IMR-90 (cell line): ENCODE data around the gene BLVRA. TPM values are rescaled to one million over a fixed set of nuclear protein-coding genes. Genes with fewer than 3 reads are reported as not detected.
A peak's percentile ranks its signal among the peaks of the same experiment; 100 is the strongest.

ENCODE experiments used
- ATAC-seq: fragments of 200-7000 bp; cut with Tn5 transposase; 2 replicates; pipeline ENCODE4 v1.9.1; 2020; ENCODE audit warnings: low read depth, mild to moderate bottlenecking, moderate library complexity
- BruUV-seq: library from RNA; stranded (reverse); fragments of 400-500 nt; replicated peaks from 2 replicates; lab custom pipeline; 2021; lab: Mats Ljungman, UMichigan
- CTCF ChIA-PET: fragments of 300-600 bp; formaldehyde crosslinking; extraction: SDS; loops from one replicate; lab custom pipeline; 2021; ENCODE audit warnings: antibody characterized with exemption; lab: Yijun Ruan, JAX
- POLR2A ChIA-PET: fragments of 300-600 bp; sonication (Branson Sonifier 250); formaldehyde crosslinking; loops from one replicate; lab custom pipeline; 2022; ENCODE audit warnings: antibody characterized with exemption; ENCODE audit not compliant: unreplicated experiment; lab: Charles Lee
- DNase-seq: peaks from one replicate; pipeline ENCODE4 v3.0.0; 2013
- H2AFZ ChIP-seq: replicated peaks from 2 replicates; pipeline ENCODE3; 2013; ENCODE audit warnings: low read length, mild to moderate bottlenecking; ENCODE audit not compliant: poor library complexity
- H2AK5ac ChIP-seq: 2 replicates; pipeline ENCODE4 v1.6.1; 2013; ENCODE audit warnings: low read depth, low read length, inconsistent platforms
- H2AK9ac ChIP-seq: replicated peaks from 2 replicates; pipeline ENCODE3; 2013; ENCODE audit warnings: mild to moderate bottlenecking, low read depth, low read length, moderate library complexity; ENCODE audit not compliant: poor library complexity
- H2BK120ac ChIP-seq: 2 replicates; pipeline ENCODE4 v1.6.1; 2013; ENCODE audit warnings: low read depth, low read length, inconsistent platforms
- H2BK15ac ChIP-seq: 3 replicates; pipeline ENCODE4 v1.6.1; 2013; ENCODE audit warnings: low read depth, low read length, inconsistent platforms
- H2BK20ac ChIP-seq: 2 replicates; pipeline ENCODE4 v1.6.1; 2013; ENCODE audit warnings: low read depth, mild to moderate bottlenecking, inconsistent platforms, low read length, moderate library complexity
- H2BK5ac ChIP-seq: 2 replicates; pipeline ENCODE4 v1.6.1; 2013; ENCODE audit warnings: mild to moderate bottlenecking, low read depth, low read length, inconsistent platforms; ENCODE audit not compliant: poor library complexity, severe bottlenecking
- H3K14ac ChIP-seq: replicated peaks from 2 replicates; pipeline ENCODE4 v1.6.1; 2013; ENCODE audit warnings: low read depth, low read length, inconsistent platforms
- H3K18ac ChIP-seq: 2 replicates; pipeline ENCODE4 v1.6.1; 2013; ENCODE audit warnings: low read depth, low read length, control low read depth
- H3K23ac ChIP-seq: 2 replicates; pipeline ENCODE4 v1.6.1; 2013; ENCODE audit warnings: low read depth, low read length, inconsistent platforms
- H3K27ac ChIP-seq: 2 replicates; pipeline ENCODE4 v1.5.1; 2013; ENCODE audit warnings: mild to moderate bottlenecking, control low read depth, low read length; ENCODE audit not compliant: insufficient read depth
- H3K27me3 ChIP-seq: 2 replicates; pipeline ENCODE4 v1.6.1; 2013; ENCODE audit warnings: low read length; ENCODE audit not compliant: control insufficient read depth, insufficient read depth
- H3K36me3 ChIP-seq: 2 replicates; pipeline ENCODE4 v1.6.1; 2013; ENCODE audit warnings: low read length, mixed read lengths; ENCODE audit not compliant: control insufficient read depth, insufficient read depth
- H3K4ac ChIP-seq: 2 replicates; pipeline ENCODE4 v1.6.1; 2013; ENCODE audit warnings: low read depth, low read length, inconsistent platforms
- H3K4me1 ChIP-seq: 2 replicates; pipeline ENCODE4 v1.6.1; 2013; ENCODE audit warnings: low read length, mixed read lengths; ENCODE audit not compliant: control insufficient read depth, insufficient read depth
- H3K4me2 ChIP-seq: 2 replicates; pipeline ENCODE4 v1.6.1; 2013; ENCODE audit warnings: low read depth, mild to moderate bottlenecking, control low read depth, low read length, moderate library complexity
- H3K4me3 ChIP-seq: 2 replicates; pipeline ENCODE4 v1.5.1; 2013; ENCODE audit warnings: low read depth, mild to moderate bottlenecking, control low read depth, low read length, moderate library complexity; ENCODE audit not compliant: insufficient read depth
- H3K56ac ChIP-seq: 2 replicates; pipeline ENCODE4 v1.6.1; 2013; ENCODE audit warnings: low read length, inconsistent platforms; ENCODE audit not compliant: insufficient read depth; ENCODE audit errors: extremely low read depth
- H3K79me1 ChIP-seq, 2 experiments: 2 replicates each; pipeline ENCODE4 v1.6.1; 2013; ENCODE audit warnings: low read length in 2 of 2, inconsistent platforms in 1 of 2, low read depth in 1 of 2
- H3K9ac ChIP-seq: 2 replicates; pipeline ENCODE4 v1.6.1; 2013; ENCODE audit warnings: low read depth, low read length, control low read depth
- H3K9me1 ChIP-seq: 2 replicates; pipeline ENCODE4 v1.6.1; 2013; ENCODE audit warnings: low read length, inconsistent platforms; ENCODE audit not compliant: insufficient read depth
- H3K9me3 ChIP-seq: 2 replicates; pipeline ENCODE4 v1.6.1; 2013; ENCODE audit warnings: low read length; ENCODE audit not compliant: control insufficient read depth, insufficient read depth
- H4K20me1 ChIP-seq: 2 replicates; pipeline ENCODE4 v1.6.1; 2013; ENCODE audit warnings: low read length, inconsistent platforms; ENCODE audit not compliant: insufficient read depth
- H4K5ac ChIP-seq: 2 replicates; pipeline ENCODE4 v1.6.1; 2013; ENCODE audit warnings: mild to moderate bottlenecking, low read depth, low read length, control low read depth
- H4K8ac ChIP-seq, 2 experiments: 2 replicates each; pipeline ENCODE4 v1.6.1; 2013; ENCODE audit warnings: low read depth in 2 of 2, low read length in 2 of 2, control low read depth in 1 of 2, inconsistent platforms in 1 of 2
- H4K91ac ChIP-seq: 2 replicates; pipeline ENCODE4 v1.6.1; 2013; ENCODE audit warnings: low read depth, low read length, inconsistent platforms; ENCODE audit not compliant: insufficient read depth
- CEBPB ChIP-seq: IDR thresholded peaks from 2 replicates; pipeline ENCODE4 v1.6.1; 2012; ENCODE audit warnings: low read depth, low read length, improper control_type of control experiment
- CTCF ChIP-seq: conservative IDR thresholded peaks from 2 replicates; pipeline ENCODE4 v1.5.1; 2012; ENCODE audit warnings: mild to moderate bottlenecking, low read depth, low read length, improper control_type of control experiment
- ELK1 ChIP-seq: fragments of 150-350 bp; IDR thresholded peaks from 2 replicates; pipeline ENCODE4 v1.6.1; 2016; ENCODE audit warnings: low read depth, mild to moderate bottlenecking, low read length, moderate library complexity, borderline replicate concordance
- FOS ChIP-seq: fragments of 150-350 bp; IDR thresholded peaks from 2 replicates; pipeline ENCODE4 v1.6.1; 2016; ENCODE audit warnings: low read depth, low read length
- MAFK ChIP-seq: IDR thresholded peaks from 2 replicates; pipeline ENCODE4 v1.6.1; 2012; ENCODE audit warnings: low read depth, low read length, improper control_type of control experiment
- MAZ ChIP-seq: IDR thresholded peaks from 2 replicates; pipeline ENCODE4 v1.6.1; 2012; ENCODE audit warnings: low read depth, mild to moderate bottlenecking, low read length, improper control_type of control experiment, moderate library complexity, borderline replicate concordance
- MXI1 ChIP-seq: IDR thresholded peaks from 2 replicates; pipeline ENCODE4 v1.6.1; 2012; ENCODE audit warnings: low read depth, mild to moderate bottlenecking, low read length, moderate library complexity, borderline replicate concordance
- NFE2L2 ChIP-seq: fragments of 150-350 bp; IDR thresholded peaks from 2 replicates; pipeline ENCODE4 v1.6.1; 2016; ENCODE audit warnings: low read depth, mild to moderate bottlenecking, low read length
- POLR2A ChIP-seq: IDR thresholded peaks from 2 replicates; pipeline ENCODE4 v1.6.1; 2012; ENCODE audit warnings: mild to moderate bottlenecking, low read depth, low read length
- RAD21 ChIP-seq: IDR thresholded peaks from 2 replicates; pipeline ENCODE4 v1.6.1; 2012; ENCODE audit warnings: low read length, improper control_type of control experiment
- RCOR1 ChIP-seq: IDR thresholded peaks from 2 replicates; pipeline ENCODE4 v1.6.1; 2012; ENCODE audit warnings: mild to moderate bottlenecking, low read length, improper control_type of control experiment; ENCODE audit not compliant: insufficient replicate concordance
- RFX5 ChIP-seq: IDR thresholded peaks from 2 replicates; pipeline ENCODE4 v1.8.0; 2012; ENCODE audit warnings: low read depth, mild to moderate bottlenecking, low read length, moderate library complexity
- USF2 ChIP-seq: fragments of 150-350 bp; IDR thresholded peaks from 2 replicates; pipeline ENCODE4 v1.6.1; 2017; ENCODE audit warnings: mild to moderate bottlenecking, antibody characterized with exemption, low read length, low read depth
- WGBS, 2 experiments: methylation state at CpG; one replicate each; pipeline versions ENCODE4 v1.1.5 to v1.1.7; 2013; ENCODE audit warnings: missing lambda C conversion rate in 2 of 2; ENCODE audit not compliant: insufficient read length in 1 of 2; ENCODE audit errors: extremely low coverage in 2 of 2; 5-methylcytosine and 5-hydroxymethylcytosine counted together
- dilution Hi-C: fragments of 300-500 bp; cut with HindIII; formaldehyde crosslinking; loops from one replicate; pipeline ENCODE4 v1.14.3; 2018; ENCODE audit warnings: low sequenced_read_pairs; ENCODE audit not compliant: unreplicated experiment
- in situ Hi-C: fragments of 300-500 bp; cut with MboI; formaldehyde crosslinking; loops from 3 replicates; pipeline ENCODE4 v1.14.3; 2019; ENCODE audit warnings: low sequenced_read_pairs, inconsistent platforms, mixed read lengths
- intact Hi-C: fragments of 100-400 bp; cut with micrococcal nuclease; formaldehyde crosslinking; loops from 2 replicates; pipeline ENCODE4 v1.10.0; 2022
- polyA plus RNA-seq, 3 experiments: library from polyadenylated mRNA; depleted of rRNA; stranded (reverse); fragments of >200 nt; gene quantifications; 2 replicates each; pipeline ENCODE4 v1.2.3, GENCODE V29; 2012; ENCODE audit warnings: low replicate concordance in 1 of 3
- total RNA-seq: library from RNA; depleted of rRNA; stranded (reverse); fragments of >200 nt; gene quantifications from 2 replicates; pipeline ENCODE4 v1.2.3, GENCODE V29; 2012

The BLVRA gene
- total and polyA plus RNA-seq, 2 of the 4 experiments (the other 2 are of a cell fraction): 32.3 to 47.1 TPM

GRCh38 chr7:43761938-43762692, 3.6 kb downstream of the BLVRA start (continued):
- no peak for TF ChIP-seq RAD21

- Histone ChIP-seq H3K4me1 (peaks cover 10% of the 10 kb centered on the region), H3K18ac (no peak overlapping the region), H3K4me2 (no peak overlapping the region), H4K91ac (no peak overlapping the region), H2BK15ac (no peak overlapping the region), H3K9ac (no peak overlapping the region), H3K56ac (no peak overlapping the region), H3K9me3 (no peaks in the 10 kb centered on the region), H2AFZ (no peak overlapping the region), H3K4ac (no peak overlapping the region), H3K23ac (no peak overlapping the region), H2BK20ac (no peak overlapping the region), H4K5ac (no peak overlapping the region), H2BK5ac (no peak overlapping the region), H3K36me3 (no peaks in the 10 kb centered on the region), H2BK120ac (no peak overlapping the region), H4K20me1 (no peaks in the 10 kb centered on the region; the same call in 1 of the 2 replicates), H3K27ac (no peak overlapping the region), H3K4me3 (no peak overlapping the region), H2AK5ac (peak overlapping the region; percentile 68; the same call in 1 of the 2 replicates), H3K9me1 (peaks cover 8% of the 10 kb centered on the region; the same call in 1 of the 2 replicates), H2AK9ac (no peak overlapping the region), H4K8ac (peak overlapping the region in 1 of 2 experiments; percentile 32; a peak in 1 of 4 replicates), H3K27me3 (no peaks in the 10 kb centered on the region), H3K14ac (no peak overlapping the region), H3K79me1 (peaks cover 5 to 26% of the 10 kb centered on the region in 2 experiments; a peak in 3 of 4 replicates)
- POLR2A ChIA-PET: no interaction called here
- in situ Hi-C loops (no loop called here), intact Hi-C loops (no loop called here), dilution Hi-C loops (no loop called here)
- DNase-seq (no peak), ATAC-seq (no peak)
- BruUV-seq: no TSS peak
- no CpG with 5 or more reads among the region's 3 CpGs for WGBS, 2 experiments
- CTCF ChIA-PET: no interaction called here
- TF ChIP-seq USF2: no peak
- no peak for TF ChIP-seq CEBPB
- TF ChIP-seq RCOR1: no peak
- no peak for TF ChIP-seq ELK1
- no peak for TF ChIP-seq MAFK
- TF ChIP-seq MAZ: no peak
- TF ChIP-seq MXI1: no peak
- no peak for TF ChIP-seq CTCF
- no peak for TF ChIP-seq POLR2A
- TF ChIP-seq RAD21: no peak
- no peak for TF ChIP-seq NFE2L2
- TF ChIP-seq FOS: no peak
- no peak for TF ChIP-seq RFX5
These were observed 4.7 kb downstream of the BLVRA start for GRCh38 chr7:43763183-43763582.
